Measurements from ENCODE around the gene SEMA4D.
A peak's percentile ranks its signal among the peaks of the same experiment; 100 is the strongest.

The SEMA4D gene

GRCh38 chr9:89388868-89389177 lies 109.1 kb downstream of the SEMA4D start:
- ChIA-PET CTCF (interaction anchor here (1.1 kb wide), 1 partner anchor 160 kb away, joined by 4 read pairs; no protein-coding TSS in a partner anchor), POLR2A (ENCODE audit: low non-redundant PET) (no interaction called here)

GRCh38 chr9:89388084-89388867 lies 109.6 kb downstream of the SEMA4D start:
- ChIA-PET CTCF (interaction anchor here (1.0 to 1.1 kb wide), 2 partner anchors 161 to 214 kb away, joined by 3 to 4 read pairs; no protein-coding TSS in a partner anchor), POLR2A (ENCODE audit: low non-redundant PET) (no interaction called here)
- peak overlapping the region; percentile 89 for H3K27ac ChIP-seq
- DNase-seq (ENCODE audit: low spot score): peak; percentile 73
- no peak for TF ChIP-seq CTCF (conservative IDR thresholded peaks at IDR 0.05; ENCODE audit: low read depth)

More at GRCh38 chr9:89388868-89389177, 109.1 kb downstream of the SEMA4D start:
- peak overlapping the region; percentile 89 for H3K27ac ChIP-seq
- no peak for TF ChIP-seq CTCF (conservative IDR thresholded peaks at IDR 0.05; ENCODE audit: low read depth)
- DNase-seq (ENCODE audit: low spot score): no peak

GRCh38 chr9:89387197-89387849 lies 110.6 kb downstream of the SEMA4D start:
- CTCF ChIA-PET: interaction anchor here (0.7 to 1.1 kb wide), 3 partner anchors 162 to 632 kb away, joined by 3 to 4 read pairs (median 3); no protein-coding TSS in a partner anchor
- POLR2A ChIA-PET (ENCODE audit: low non-redundant PET): no interaction called here
- no peak for TF ChIP-seq CTCF (conservative IDR thresholded peaks at IDR 0.05; ENCODE audit: low read depth)
- peak overlapping the region; percentile 89 for H3K27ac ChIP-seq
- no peak for DNase-seq (ENCODE audit: low spot score)

- TF ChIP-seq CTCF (conservative IDR thresholded peaks at IDR 0.05; ENCODE audit: low read depth): no peak
- ChIA-PET POLR2A (ENCODE audit: low non-redundant PET) (no interaction called here), CTCF (interaction anchor here (0.7 kb wide), 1 partner anchor 631 kb away, joined by 3 read pairs; no protein-coding TSS in a partner anchor)
- peak; percentile 26 for DNase-seq (ENCODE audit: low spot score)
- H3K27ac ChIP-seq: peak overlapping the region; percentile 89
These were observed 111.1 kb downstream of the SEMA4D start for GRCh38 chr9:89386797-89387196.

GRCh38 chr9:89386206-89386605 lies 111.7 kb downstream of the SEMA4D start:
- no peak for TF ChIP-seq CTCF (conservative IDR thresholded peaks at IDR 0.05; ENCODE audit: low read depth)
- POLR2A ChIA-PET (ENCODE audit: low non-redundant PET): no interaction called here
- DNase-seq (ENCODE audit: low spot score): no peak
- CTCF ChIA-PET: interaction anchor here (1.0 kb wide), 1 partner anchor 11 kb away, joined by 3 read pairs; no protein-coding TSS in a partner anchor
- H3K27ac ChIP-seq: peak overlapping the region; percentile 89

GRCh38 chr9:89384783-89385182 lies 113.1 kb downstream of the SEMA4D start:
- DNase-seq (ENCODE audit: low spot score): no peak
- no peak overlapping the region for H3K27ac ChIP-seq
- CTCF ChIA-PET: no interaction called here
- POLR2A ChIA-PET (ENCODE audit: low non-redundant PET): no interaction called here
- TF ChIP-seq CTCF (conservative IDR thresholded peaks at IDR 0.05; ENCODE audit: low read depth): no peak
